HepG2 (cell line): Measurements from ENCODE around the gene HOXA10. TPM values are rescaled to one million over a fixed set of nuclear protein-coding genes. Genes with fewer than 3 reads are reported as not detected.

Experiments used
- ATF7 ChIP-seq, 2 experiments: fragments of 450-650 bp in 1 of 2; sonication (generic) in 1 of 2; formaldehyde crosslinking in 1 of 2; IDR thresholded peaks; 2 replicates each; pipeline versions ENCODE4 v1.4.0 to v1.6.1; 2016 to 2020; ENCODE audit warnings: antibody characterized with exemption in 1 of 2, mild to moderate bottlenecking in 1 of 2, missing genetic modification reagents in 1 of 2
- CHCHD3 ChIP-seq: sonication (generic); formaldehyde crosslinking; IDR thresholded peaks from 2 replicates; pipeline ENCODE4 v1.8.0; 2022; ENCODE audit warnings: mild to moderate bottlenecking, missing genetic modification reagents, moderate library complexity
- HOXD1 ChIP-seq: sonication (generic); formaldehyde crosslinking; IDR thresholded peaks from 2 replicates; pipeline ENCODE4 v1.5.0; 2020; ENCODE audit warnings: missing genetic modification reagents
- IKZF5 ChIP-seq: IDR thresholded peaks from 2 replicates; pipeline ENCODE4 v1.6.1; 2018; ENCODE audit warnings: missing genetic modification reagents, mild to moderate bottlenecking, missing compliant biosample characterization
- KDM1A ChIP-seq: IDR thresholded peaks from 2 replicates; pipeline ENCODE4 v1.6.1; 2016; ENCODE audit warnings: missing compliant biosample characterization
- MEIS1 ChIP-seq: sonication (generic); formaldehyde crosslinking; IDR thresholded peaks from 2 replicates; pipeline ENCODE4 v1.9.0; 2021; ENCODE audit warnings: mild to moderate bottlenecking, missing genetic modification reagents, moderate library complexity, borderline replicate concordance
- NBN ChIP-seq: fragments of 450-650 bp; conservative IDR thresholded peaks from 2 replicates; pipeline ENCODE4 v1.6.1; 2017
- NFIB ChIP-seq: sonication (generic); formaldehyde crosslinking; IDR thresholded peaks from 2 replicates; pipeline ENCODE4 v1.9.0; 2021; ENCODE audit warnings: missing genetic modification reagents, mild to moderate bottlenecking, borderline replicate concordance
- NR3C1 ChIP-seq: sonication (generic); formaldehyde crosslinking; IDR thresholded peaks from 2 replicates; pipeline ENCODE4 v1.4.0; 2020; ENCODE audit warnings: missing genetic modification reagents
- PBX3 ChIP-seq: sonication (generic); formaldehyde crosslinking; IDR thresholded peaks from 2 replicates; pipeline ENCODE4 v1.8.1; 2023; ENCODE audit warnings: missing genetic modification reagents, inconsistent platforms, borderline replicate concordance
- RAD21 ChIP-seq: fragments of 450-650 bp; formaldehyde crosslinking; IDR thresholded peaks from 2 replicates; pipeline ENCODE4 v1.5.0; 2020; ENCODE audit warnings: mild to moderate bottlenecking
- REPIN1 ChIP-seq: sonication (generic); formaldehyde crosslinking; IDR thresholded peaks from 2 replicates; pipeline ENCODE4 v1.8.0; 2022; ENCODE audit warnings: missing genetic modification reagents, low read depth, mild to moderate bottlenecking, borderline replicate concordance
- SAFB2 ChIP-seq: sonication (generic); formaldehyde crosslinking; IDR thresholded peaks from 2 replicates; pipeline ENCODE4 v1.5.1; 2020; ENCODE audit warnings: missing genetic modification reagents, low read depth, mild to moderate bottlenecking, borderline replicate concordance
- SRY ChIP-seq: sonication (generic); formaldehyde crosslinking; IDR thresholded peaks from 2 replicates; pipeline ENCODE4 v1.8.0; 2022; ENCODE audit warnings: mild to moderate bottlenecking, missing genetic modification reagents
- THYN1 ChIP-seq: sonication (generic); formaldehyde crosslinking; IDR thresholded peaks from 2 replicates; pipeline ENCODE4 v1.8.1; 2023; ENCODE audit warnings: low read depth, mild to moderate bottlenecking, moderate library complexity, missing genetic modification reagents, borderline replicate concordance
- XRCC5 ChIP-seq: fragments of 200-400 bp; formaldehyde crosslinking; optimal IDR thresholded peaks from 2 replicates; pipeline ENCODE3; 2017; ENCODE audit warnings: mild to moderate bottlenecking, low read length
- YEATS4 ChIP-seq: sonication (generic); formaldehyde crosslinking; IDR thresholded peaks from 2 replicates; pipeline ENCODE4 v1.4.0; 2020; ENCODE audit warnings: missing genetic modification reagents, borderline replicate concordance
- YY1 ChIP-seq: IDR thresholded peaks from 2 replicates; pipeline ENCODE4 v1.6.1; 2011; ENCODE audit warnings: low read length, low read depth, moderate library complexity, mild to moderate bottlenecking; ENCODE audit not compliant: insufficient read depth, insufficient replicate concordance
- ZFX ChIP-seq: sonication (generic); formaldehyde crosslinking; IDR thresholded peaks from 2 replicates; pipeline ENCODE4 v1.4.0; 2020; ENCODE audit warnings: mild to moderate bottlenecking, low read depth, missing genetic modification reagents, moderate library complexity
- ZFY ChIP-seq: sonication (generic); formaldehyde crosslinking; IDR thresholded peaks from 2 replicates; pipeline ENCODE4 v1.4.0; 2020; ENCODE audit warnings: missing genetic modification reagents
- ZGPAT ChIP-seq: IDR thresholded peaks from 2 replicates; pipeline ENCODE4 v1.6.1; 2016; ENCODE audit warnings: mild to moderate bottlenecking
- ZMYM3 ChIP-seq: sonication (generic); formaldehyde crosslinking; IDR thresholded peaks from 2 replicates; pipeline ENCODE4 v1.5.1; 2020; ENCODE audit warnings: mild to moderate bottlenecking, missing genetic modification reagents
- ZMYM4 ChIP-seq: sonication (generic); formaldehyde crosslinking; IDR thresholded peaks from 2 replicates; pipeline ENCODE4 v1.8.1; 2023; ENCODE audit warnings: mild to moderate bottlenecking, missing genetic modification reagents
- ZNF224 ChIP-seq: sonication (generic); formaldehyde crosslinking; IDR thresholded peaks from 2 replicates; pipeline ENCODE4 v1.5.0; 2020; ENCODE audit warnings: mild to moderate bottlenecking, missing genetic modification reagents
- ZNF589 ChIP-seq: sonication (generic); formaldehyde crosslinking; conservative IDR thresholded peaks from 2 replicates; pipeline ENCODE4 v1.8.0; 2022; ENCODE audit warnings: mild to moderate bottlenecking, moderate library complexity, missing genetic modification reagents
- ZNF678 ChIP-seq: sonication (generic); formaldehyde crosslinking; IDR thresholded peaks from 2 replicates; pipeline ENCODE4 v1.4.0; 2020; ENCODE audit warnings: mild to moderate bottlenecking, missing genetic modification reagents
- ZNF891 ChIP-seq: sonication (generic); formaldehyde crosslinking; IDR thresholded peaks from 2 replicates; pipeline ENCODE4 v1.5.0; 2020; ENCODE audit warnings: mild to moderate bottlenecking, missing genetic modification reagents
- polyA plus RNA-seq, 8 experiments: library from polyadenylated mRNA; depleted of rRNA in 3 of 8; stranded (reverse) in 7 of 8; unstranded in 1 of 8; fragments of >200 nt; fragmentation: Illumina TruSeq in 4 of 8; extraction: Trizol in 4 of 8; gene quantifications; 2 replicates each; pipeline versions ENCODE4 v1.2.1 to v1.2.3, GENCODE V29; 2011 to 2016; ENCODE audit warnings: low read depth in 4 of 8, missing spikeins in 1 of 8, mixed read lengths in 1 of 8; ENCODE audit not compliant: insufficient read depth in 1 of 8
- total RNA-seq, 5 experiments: library from RNA; depleted of rRNA; stranded (reverse); fragments of >200 nt; fragmentation: Illumina TruSeq; extraction: Trizol; gene quantifications; 2 replicates each; pipeline ENCODE4 v1.2.3, GENCODE V29; 2016; ENCODE audit warnings: low read depth in 1 of 5

The HOXA10 gene
- total and polyA plus RNA-seq, 2 of the 13 experiments (the other 11 are each of a cell fraction or from before 2014, with no cell fraction given), result not detected

- TF ChIP-seq IKZF5 (peak; percentile 49; the same call in 1 of the 2 replicates), ZNF224 (CRISPR knock-in tag) (0 out of 2 replicates have a peak, but pooled peaks have one; percentile 34), ZGPAT (peak; percentile 63; the same call in 1 of the 2 replicates), NFIB (CRISPR knock-in tag) (no peak), REPIN1 (CRISPR knock-in tag) (peak; percentile 76), NBN (no peak), ZFY (peak; percentile 92), PBX3 (CRISPR knock-in tag) (no peak), ZMYM4 (CRISPR knock-in tag) (peak; percentile 53; the same call in 1 of the 2 replicates), SRY (0 out of 2 replicates have a peak, but pooled peaks have one; percentile 34), ZNF589 (0 out of 2 replicates have a peak, but pooled peaks have one; percentile 47), MEIS1 (CRISPR knock-in tag) (no peak), RAD21 (peak; percentile 74), ZMYM3 (no peak), YEATS4 (peak; percentile 51; the same call in 1 of the 2 replicates), CHCHD3 (CRISPR knock-in tag) (no peak), XRCC5 (peak; percentile 42), NR3C1 (CRISPR knock-in tag) (no peak), ZNF678 (CRISPR knock-in tag) (no peak), SAFB2 (peak; percentile 31; the same call in 1 of the 2 replicates), ZFX (CRISPR knock-in tag) (peak; percentile 98), ZNF891 (peak; percentile 40), ATF7 (IDR thresholded peaks at IDR 0.05) (no peak), ATF7 (CRISPR knock-in tag; IDR thresholded peaks at IDR 0.05) (no peak), KDM1A (CRISPR knock-in tag) (no peak), YY1 (peak; percentile 68), HOXD1 (CRISPR knock-in tag) (no peak; the same call in 1 of the 2 replicates), THYN1 (no peak)
Observed at GRCh38 chr7:27150568-27151340, 23.4 kb downstream of the HOXA10 start (continued).
